Ovary (tissue), 3 donors: ENCODE data around the gene PPP1R9B.

Experiments used
- CTCF ChIP-seq, 3 donors: fragments of 450-650 bp in 2 of 3; fragments of 200-600 bp in 1 of 3; IDR thresholded peaks; one replicate each; pipeline versions ENCODE4 v1.5.1 to v1.8.0; 2016 to 2022; ENCODE audit warnings: antibody characterized with exemption in 3 of 3, mild to moderate bottlenecking in 1 of 3
- EP300 ChIP-seq: sonication (generic); formaldehyde crosslinking; IDR thresholded peaks from one replicate; pipeline ENCODE4 v1.6.1; 2017; ENCODE audit warnings: antibody characterized with exemption
- POLR2A ChIP-seq: fragments of 450-650 bp; IDR thresholded peaks from one replicate; pipeline ENCODE4 v1.6.1; 2017; ENCODE audit warnings: antibody characterized with exemption, mild to moderate bottlenecking, moderate library complexity
- donor health status: DM: no; HTN: no; CAD: no.

- TF ChIP-seq CTCF (IDR thresholded peaks at IDR 0.05): no peak
- no peak for TF ChIP-seq EP300
- no peak for TF ChIP-seq POLR2A
Observed at GRCh38 chr17:50127697-50128361, 22.6 kb downstream of the PPP1R9B start.
